Adrenal gland (tissue), 19 donors: ENCODE measurements around the gene TNFSF8. TPM values are rescaled to one million over a fixed set of nuclear protein-coding genes. Genes with fewer than 3 reads are reported as not detected.

Experiments
- DNase-seq, 7 donors: peaks; one replicate each; pipeline ENCODE4 v3.0.0-alpha.2; 2019 to 2020
- H3K27ac ChIP-seq, 5 donors: fragments of 200-600 bp; sonication (generic) in 4 of 5; 1 replicate in 3 of 5; 2 replicates in 2 of 5; pipeline versions ENCODE4 v1.5.1 to v1.8.0; 2016 to 2020; ENCODE audit warnings: mild to moderate bottlenecking in 1 of 5
- H3K27me3 ChIP-seq: fragments of 200-600 bp; 2 replicates; pipeline ENCODE4 v1.8.0; 2021
- H3K36me3 ChIP-seq, 2 donors: fragments of 200-600 bp; replicated peaks in 1 of 2; 1 replicate in 1 of 2; 2 replicates in 1 of 2; pipeline versions ENCODE4 v1.5.1 to v1.8.0; 2018 to 2022
- H3K4me1 ChIP-seq, 2 donors: fragments of 200-600 bp; replicated peaks in 1 of 2; 1 replicate in 1 of 2; 2 replicates in 1 of 2; pipeline versions ENCODE4 v1.5.1 to v1.8.0; 2018 to 2021
- H3K4me3 ChIP-seq, 4 donors: fragments of 200-600 bp; sonication (generic) in 3 of 4; one replicate each; pipeline ENCODE4 v1.5.1; 2016 to 2018
- H3K9me3 ChIP-seq, 3 donors: fragments of 200-600 bp; sonication (generic) in 1 of 3; replicated peaks in 1 of 3; 1 replicate in 2 of 3; 2 replicates in 1 of 3; pipeline versions ENCODE4 v1.5.1 to v1.8.0; 2016 to 2021
- POLR2A ChIP-seq, 2 donors: fragments of 450-650 bp; IDR thresholded peaks; one replicate each; pipeline ENCODE4 v1.6.1; 2017; ENCODE audit warnings: antibody characterized with exemption in 2 of 2, mild to moderate bottlenecking in 2 of 2, moderate library complexity in 1 of 2
- WGBS, 4 donors: extraction: QIAGEN DNeasy Blood & Tissue Kit in 2 of 4; methylation state at CpG; one replicate each; pipeline versions ENCODE4 v1.1.5 to v1.1.7; 2013 to 2017; 5-methylcytosine and 5-hydroxymethylcytosine counted together
- intact Hi-C, 2 donors: fragments of 100-400 bp; cut with DNase I; formaldehyde crosslinking; loops; one replicate each; pipeline versions ENCODE4 v1.14.1 to v1.15.0; 2022 to 2023
- long read RNA-seq, 10 donors: library from polyadenylated mRNA in 3 of 10; unstranded in 2 of 10; stranded (forward) in 1 of 10; transcript quantifications; one replicate each; pipeline ENCODE4 v2.0.0 and lab custom pipeline, GENCODE V29; 2021 to 2026
- polyA plus RNA-seq, 3 donors: library from polyadenylated mRNA; stranded (reverse); fragments of 200-250 nt in 2 of 3; fragments of 350-450 nt in 1 of 3; fragmentation: Illumina TruSeq in 1 of 3; extraction: RNeasy Lipid Tissue Mini Kit (QIAGEN cat#74804) in 1 of 3; gene quantifications; one replicate each; pipeline ENCODE4 v1.2.3, GENCODE V29; 2013 to 2014
- total RNA-seq, 9 donors: library from RNA; depleted of rRNA in 4 of 9; stranded (reverse); fragments of >200 nt in 4 of 9; fragments of 120-200 nt in 1 of 9; fragmentation: NEBNext Ultra II Directional in 1 of 9; extraction: Animal tissue kit (Norgen Biotek cat#: 25700) in 1 of 9; gene quantifications; one replicate each; pipeline versions ENCODE4 v1.1.0 to v1.2.4, GENCODE V29; 2013 to 2023
- TF ChIP-seq, protein P1 (sequence below), 6 experiments: fragments of 450-650 bp in 4 of 6; fragments of 200-600 bp in 2 of 6; sonication (generic) in 1 of 6; IDR thresholded peaks; 1 replicate in 5 of 6; 2 replicates in 1 of 6; pipeline versions ENCODE4 v1.5.1 to v1.8.0; 2016 to 2021; ENCODE audit warnings: antibody characterized with exemption in 6 of 6, mild to moderate bottlenecking in 2 of 6, moderate library complexity in 1 of 6
- donor health status: healthy with polysubstance abuse.
- donor health status: Bipolar disorder and iron deficiency.
- donor health status: DM: yes; HTN: yes; CAD: no.
- donor health status: DM: no; HTN: no; CAD: no.
- donor health status: DM: no; HTN: no; CAD: no.
- donor health status: DM: yes; HTN: yes; CAD: no.

The TNFSF8 gene, protein sequence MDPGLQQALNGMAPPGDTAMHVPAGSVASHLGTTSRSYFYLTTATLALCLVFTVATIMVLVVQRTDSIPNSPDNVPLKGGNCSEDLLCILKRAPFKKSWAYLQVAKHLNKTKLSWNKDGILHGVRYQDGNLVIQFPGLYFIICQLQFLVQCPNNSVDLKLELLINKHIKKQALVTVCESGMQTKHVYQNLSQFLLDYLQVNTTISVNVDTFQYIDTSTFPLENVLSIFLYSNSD
- 1 to 10 TPM in 7 of 9 donors, under 1 TPM in 2; 0.44 to 4.8 (median 2.3) TPM for total RNA-seq
- 1 to 10 TPM in 1 of 3 donors, under 1 TPM in 2; 0.34 to 1.4 (median 0.64) TPM for polyA plus RNA-seq
- long read RNA-seq, donor 1: 0 reads
- long read RNA-seq, donor 2, partial matches to known transcripts: 0 of 2 reads
- long read RNA-seq, donor 2, other reads (novel, unspliced or antisense): 0 of 2 reads
- long read RNA-seq, donor 3: 0 reads
- long read RNA-seq, donor 4: 0 reads
- long read RNA-seq, donor 5, transcript TNFSF8-201 (4 exons, 1,906 nt): major isoform, 5 of 5 reads
- long read RNA-seq, donor 5, partial matches to known transcripts: 0 of 5 reads
- long read RNA-seq, donor 5, other reads (novel, unspliced or antisense): 0 of 5 reads
- long read RNA-seq, donor 6, partial matches to known transcripts: 0 of 1 reads
- long read RNA-seq, donor 6, other reads (novel, unspliced or antisense): 0 of 1 reads
- long read RNA-seq, donor 7: 0 reads
- long read RNA-seq, donor 8: 0 reads
- long read RNA-seq, donor 9: 0 reads
- long read RNA-seq, donor 10: 0 reads

DNA sequence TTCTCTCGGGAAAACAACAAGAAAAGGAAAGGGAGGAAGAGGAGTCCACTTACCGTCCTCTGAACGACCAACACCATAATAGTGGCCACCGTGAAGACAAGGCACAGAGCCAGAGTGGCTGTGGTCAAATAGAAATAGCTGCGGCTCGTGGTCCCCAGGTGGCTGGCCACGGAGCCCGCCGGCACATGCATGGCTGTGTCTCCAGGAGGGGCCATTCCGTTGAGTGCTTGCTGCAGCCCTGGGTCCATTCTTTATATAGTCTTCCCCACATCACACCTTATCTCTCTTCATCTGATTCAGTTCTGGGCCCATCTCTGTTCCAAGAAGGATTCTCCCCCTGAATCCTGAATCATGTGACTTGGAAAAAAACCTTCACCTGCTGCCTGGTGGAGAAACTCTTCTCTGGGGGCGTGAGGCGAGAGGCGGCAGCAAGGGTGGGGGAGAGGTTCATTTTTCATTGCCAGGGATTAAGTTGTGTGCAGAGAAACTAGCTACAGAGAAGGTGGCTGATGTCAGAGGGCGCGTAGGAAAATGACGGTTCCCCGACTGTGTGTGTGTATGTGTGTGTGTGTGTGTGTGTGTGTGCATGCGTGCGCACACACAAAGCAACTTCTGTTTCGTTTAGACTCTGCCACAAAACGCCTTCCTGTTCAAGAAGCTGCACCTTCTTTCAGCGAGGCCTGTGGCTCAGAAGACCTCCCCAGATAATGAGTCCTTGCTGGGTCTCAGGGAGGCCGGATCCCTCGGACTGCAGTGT lies at the start of gene TNFSF8:
TSS of gene TNFSF8 (minus strand) at position 536 of the 757 bp plus-strand sequence. CDS start at position 248, 288 bp downstream.
- WGBS, 4 donors: 68 to 76% (median 70%) methylated on average over 24 of the region's 24 CpGs
- peak within 1 kb of the TSS in 4 of 5 donors; percentile 32 to 80 (median 62) for H3K27ac ChIP-seq
- H3K4me1 ChIP-seq: peaks cover 0 to 5% of the 10 kb centered on the region in 2 donors
- H3K27me3 ChIP-seq: no peaks in the 10 kb centered on the region
- H3K36me3 ChIP-seq: no peaks in the 10 kb centered on the region
- DNase-seq: peak in 3 of 7 donors; percentile 20 to 61 (median 22)
- H3K9me3 ChIP-seq: no peaks in the 10 kb centered on the region
- peak within 1 kb of the TSS in 1 of 4 donors; percentile 29 for H3K4me3 ChIP-seq
- intact Hi-C loops: no loop called here
- TF ChIP-seq POLR2A (IDR thresholded peaks at IDR 0.05): no peak
- TF ChIP-seq, protein P1, sequence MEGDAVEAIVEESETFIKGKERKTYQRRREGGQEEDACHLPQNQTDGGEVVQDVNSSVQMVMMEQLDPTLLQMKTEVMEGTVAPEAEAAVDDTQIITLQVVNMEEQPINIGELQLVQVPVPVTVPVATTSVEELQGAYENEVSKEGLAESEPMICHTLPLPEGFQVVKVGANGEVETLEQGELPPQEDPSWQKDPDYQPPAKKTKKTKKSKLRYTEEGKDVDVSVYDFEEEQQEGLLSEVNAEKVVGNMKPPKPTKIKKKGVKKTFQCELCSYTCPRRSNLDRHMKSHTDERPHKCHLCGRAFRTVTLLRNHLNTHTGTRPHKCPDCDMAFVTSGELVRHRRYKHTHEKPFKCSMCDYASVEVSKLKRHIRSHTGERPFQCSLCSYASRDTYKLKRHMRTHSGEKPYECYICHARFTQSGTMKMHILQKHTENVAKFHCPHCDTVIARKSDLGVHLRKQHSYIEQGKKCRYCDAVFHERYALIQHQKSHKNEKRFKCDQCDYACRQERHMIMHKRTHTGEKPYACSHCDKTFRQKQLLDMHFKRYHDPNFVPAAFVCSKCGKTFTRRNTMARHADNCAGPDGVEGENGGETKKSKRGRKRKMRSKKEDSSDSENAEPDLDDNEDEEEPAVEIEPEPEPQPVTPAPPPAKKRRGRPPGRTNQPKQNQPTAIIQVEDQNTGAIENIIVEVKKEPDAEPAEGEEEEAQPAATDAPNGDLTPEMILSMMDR (IDR thresholded peaks at IDR 0.05): no peak

DNA sequence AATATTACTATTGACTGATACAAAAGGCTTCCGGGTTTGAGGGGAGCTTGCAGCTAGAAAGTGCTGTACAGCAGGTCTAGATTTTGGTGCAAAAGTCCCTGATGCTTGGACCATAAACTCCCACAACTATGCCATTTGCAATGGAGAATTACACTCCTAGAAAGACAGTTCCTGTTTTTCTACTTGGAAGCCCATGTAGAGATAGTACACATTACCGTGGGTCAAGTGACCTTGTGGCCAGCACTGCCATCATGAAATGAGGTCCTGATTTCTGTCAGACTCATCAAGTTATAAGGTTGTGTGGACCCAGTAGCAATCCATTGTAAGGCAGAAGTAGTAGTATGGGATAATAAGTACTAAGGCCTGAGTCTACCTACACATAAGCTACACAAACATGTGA lies 42.8 kb upstream of the TNFSF8 start:
- intact Hi-C loops: no loop called here
- WGBS, 4 donors: 64 to 81% (median 75%) methylated on average over 2 of the region's 2 CpGs
- no peak for DNase-seq
- no peak for TF ChIP-seq POLR2A (IDR thresholded peaks at IDR 0.05)
- TF ChIP-seq, protein P1 (IDR thresholded peaks at IDR 0.05): no peak
- Histone ChIP-seq H3K4me3 (no peak overlapping the region), H3K4me1 (peaks cover 0 to 5% of the 10 kb centered on the region in 2 donors), H3K9me3 (no peaks in the 10 kb centered on the region), H3K36me3 (no peaks in the 10 kb centered on the region), H3K27me3 (no peaks in the 10 kb centered on the region), H3K27ac (no peak overlapping the region)

DNA sequence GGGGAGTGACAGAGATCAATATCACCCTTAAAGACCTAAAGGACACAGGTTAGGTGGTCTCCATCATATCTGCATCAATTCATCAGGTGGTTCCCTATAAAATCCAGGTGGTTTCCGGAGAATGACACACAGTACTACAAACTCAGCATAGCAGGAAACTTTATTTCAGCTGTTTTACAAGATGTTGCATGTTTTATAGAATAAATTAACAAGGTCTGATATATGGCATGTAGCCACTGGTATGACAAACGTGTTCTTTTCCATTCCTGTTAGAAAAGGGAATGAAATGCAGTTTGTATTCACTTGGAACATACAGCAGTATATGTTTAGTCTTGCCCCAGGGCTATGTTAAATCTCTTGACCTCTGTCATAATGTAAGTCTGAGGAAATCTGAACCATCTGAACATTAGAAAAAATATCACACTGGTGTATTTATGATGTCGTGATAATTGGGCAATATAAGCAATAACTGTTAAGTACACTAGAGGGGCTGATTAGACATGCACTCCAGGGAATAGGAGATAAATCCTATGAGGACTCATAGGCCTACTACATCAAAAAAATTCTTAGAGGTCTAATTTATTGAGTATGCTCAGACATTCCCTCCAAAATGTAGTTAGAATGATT lies 42.2 kb upstream of the TNFSF8 start:
- Histone ChIP-seq H3K4me1 (peaks cover 0 to 5% of the 10 kb centered on the region in 2 donors), H3K27me3 (no peaks in the 10 kb centered on the region), H3K9me3 (no peaks in the 10 kb centered on the region), H3K36me3 (no peaks in the 10 kb centered on the region), H3K27ac (no peak overlapping the region), H3K4me3 (no peak overlapping the region)
- 61 to 67% (median 63%) methylated on average over 3 of the region's 3 CpGs for WGBS, 4 donors
- TF ChIP-seq POLR2A (IDR thresholded peaks at IDR 0.05): no peak
- TF ChIP-seq, protein P1 (IDR thresholded peaks at IDR 0.05): no peak
- no peak for DNase-seq
- intact Hi-C loops: no loop called here
